Mesenchymal stem cell (in vitro differentiated cells and primary cell): Measurements from ENCODE around the gene PRELID1.

Experiments used
- DNase-seq: peaks from one replicate; pipeline ENCODE4 v3.0.0-alpha.2; 2013
- H2AFZ ChIP-seq: one replicate; pipeline ENCODE4 v1.6.1; 2013; ENCODE audit warnings: low read depth, mild to moderate bottlenecking, control low read depth, inconsistent platforms, low read length, moderate library complexity
- H2AK5ac ChIP-seq: 2 replicates; pipeline ENCODE4 v1.6.1; 2013; ENCODE audit warnings: low read length, moderate library complexity, mild to moderate bottlenecking, inconsistent platforms; ENCODE audit not compliant: severe bottlenecking
- H2BK120ac ChIP-seq: one replicate; pipeline ENCODE4 v1.6.1; 2013; ENCODE audit warnings: low read depth, mild to moderate bottlenecking, inconsistent platforms, low read length, moderate library complexity
- H2BK12ac ChIP-seq, 2 experiments: one replicate each; pipeline ENCODE4 v1.6.1; 2013; ENCODE audit warnings: inconsistent platforms in 2 of 2, low read length in 2 of 2, mild to moderate bottlenecking in 2 of 2, moderate library complexity in 2 of 2, control low read depth in 1 of 2
- H2BK15ac ChIP-seq: one replicate; pipeline ENCODE4 v1.6.1; 2013; ENCODE audit warnings: mild to moderate bottlenecking, low read depth, inconsistent platforms; ENCODE audit not compliant: poor library complexity, severe bottlenecking
- H2BK5ac ChIP-seq: 2 replicates; pipeline ENCODE4 v1.6.1; 2013; ENCODE audit warnings: low read depth, mild to moderate bottlenecking, low read length, control low read depth, inconsistent platforms; ENCODE audit not compliant: poor library complexity, severe bottlenecking
- H3K14ac ChIP-seq, 2 experiments: one replicate each; pipeline ENCODE4 v1.6.1; 2013; ENCODE audit warnings: inconsistent platforms in 2 of 2, low read length in 2 of 2, control low read depth in 1 of 2, mild to moderate bottlenecking in 1 of 2, moderate library complexity in 1 of 2
- H3K18ac ChIP-seq, 2 experiments: one replicate each; pipeline ENCODE4 v1.6.1; 2013; ENCODE audit warnings: inconsistent platforms in 2 of 2, low read length in 2 of 2, control low read depth in 1 of 2, low read depth in 1 of 2, mild to moderate bottlenecking in 1 of 2
- H3K23ac ChIP-seq, 2 experiments: one replicate each; pipeline ENCODE4 v1.6.1; 2013; ENCODE audit warnings: inconsistent platforms in 2 of 2, low read length in 2 of 2, mild to moderate bottlenecking in 2 of 2, moderate library complexity in 2 of 2, control low read depth in 1 of 2
- H3K27ac ChIP-seq: 2 replicates; pipeline ENCODE4 v1.5.1; 2013; ENCODE audit warnings: mild to moderate bottlenecking, moderate library complexity, low read length, control low read depth, inconsistent platforms; ENCODE audit not compliant: poor library complexity, severe bottlenecking
- H3K27me3 ChIP-seq, 2 experiments: 2 replicates each; pipeline versions ENCODE4 v1.6.1 to v1.7.0; 2013; ENCODE audit warnings: low read length in 2 of 2, mild to moderate bottlenecking in 2 of 2, moderate library complexity in 2 of 2, control low read depth in 1 of 2, inconsistent platforms in 1 of 2; ENCODE audit not compliant: control insufficient read depth in 1 of 2, insufficient read depth in 1 of 2
- H3K36me3 ChIP-seq, 2 experiments: 2 replicates each; pipeline versions ENCODE4 v1.6.1 to v1.7.0; 2013; ENCODE audit warnings: low read length in 2 of 2, control low read depth in 1 of 2, inconsistent platforms in 1 of 2, low read depth in 1 of 2, mild to moderate bottlenecking in 1 of 2; ENCODE audit not compliant: insufficient read depth in 2 of 2, control insufficient read depth in 1 of 2
- H3K4ac ChIP-seq, 2 experiments: one replicate each; pipeline ENCODE4 v1.6.1; 2013; ENCODE audit warnings: inconsistent platforms in 2 of 2, low read length in 2 of 2, mild to moderate bottlenecking in 2 of 2, moderate library complexity in 2 of 2, control low read depth in 1 of 2, low read depth in 1 of 2
- H3K4me1 ChIP-seq: 2 replicates; pipeline ENCODE4 v1.6.1; 2013; ENCODE audit warnings: low read depth, low read length, control low read depth; ENCODE audit not compliant: control insufficient read depth, insufficient read depth
- H3K4me2 ChIP-seq: 2 replicates; pipeline ENCODE4 v1.6.1; 2013; ENCODE audit warnings: low read length, mild to moderate bottlenecking, inconsistent platforms; ENCODE audit not compliant: poor library complexity, severe bottlenecking
- H3K4me3 ChIP-seq, 2 experiments: 2 replicates each; pipeline versions ENCODE4 v1.5.1 to v1.7.0; 2013; ENCODE audit warnings: low read length in 2 of 2, mild to moderate bottlenecking in 2 of 2, control low read depth in 1 of 2, low read depth in 1 of 2; ENCODE audit not compliant: insufficient read depth in 1 of 2
- H3K79me1 ChIP-seq: replicated peaks from 2 replicates; pipeline ENCODE4 v1.6.1; 2013; ENCODE audit warnings: mild to moderate bottlenecking, control low read depth, low read length, inconsistent platforms; ENCODE audit not compliant: poor library complexity, severe bottlenecking
- H3K9ac ChIP-seq: 2 replicates; pipeline ENCODE4 v1.7.0; 2013; ENCODE audit warnings: mild to moderate bottlenecking, low read length, moderate library complexity
- H3K9me3 ChIP-seq: 2 replicates; pipeline ENCODE4 v1.7.0; 2013; ENCODE audit warnings: mild to moderate bottlenecking, low read length; ENCODE audit not compliant: control insufficient read depth
- H4K8ac ChIP-seq: one replicate; pipeline ENCODE4 v1.6.1; 2013; ENCODE audit warnings: inconsistent platforms, mild to moderate bottlenecking, low read length, moderate library complexity
- H4K91ac ChIP-seq: one replicate; pipeline ENCODE4 v1.6.1; 2013; ENCODE audit warnings: mild to moderate bottlenecking, low read length, inconsistent platforms
- whole genome bisulfite sequencing: methylation state at CpG from one replicate; pipeline ENCODE4 v1.1.7; 2013; ENCODE audit warnings: mixed read lengths; 5-methylcytosine and 5-hydroxymethylcytosine counted together

PRELID1 gene

GRCh38 chr5:177261510-177261909, 42.1 kb upstream of the PRELID1 start:
- Histone ChIP-seq H3K4me1 (peaks cover 2% of the 10 kb centered on the region), H2BK5ac (no peak overlapping the region), H2BK12ac (no peak overlapping the region), H4K91ac (no peak overlapping the region), H3K27ac (no peak overlapping the region), H2AK5ac (no peak overlapping the region), H2AFZ (no peak overlapping the region), H3K14ac (no peak overlapping the region), H3K4ac (no peak overlapping the region), H3K4me3 (no peak overlapping the region), H2BK15ac (no peak overlapping the region), H3K36me3 (peaks cover 41 to 90% of the 10 kb centered on the region in 2 experiments), H3K9me3 (no peaks in the 10 kb centered on the region), H3K79me1 (peaks cover 25% of the 10 kb centered on the region), H3K18ac (no peak overlapping the region), H3K27me3 (no peaks in the 10 kb centered on the region), H4K8ac (no peak overlapping the region), H3K4me2 (no peak overlapping the region), H2BK120ac (no peak overlapping the region), H3K9ac (no peak overlapping the region), H3K23ac (no peak overlapping the region)
- no peak for DNase-seq
- WGBS, result 100% methylated on average over 1 of the region's 1 CpG

- Histone ChIP-seq H2BK15ac (no peak overlapping the region), H2BK5ac (no peak overlapping the region), H3K4me2 (no peak overlapping the region), H2BK12ac (no peak overlapping the region), H2BK120ac (no peak overlapping the region), H3K4me3 (no peak overlapping the region), H3K9me3 (no peaks in the 10 kb centered on the region), H3K79me1 (peaks cover 24% of the 10 kb centered on the region), H3K27me3 (no peaks in the 10 kb centered on the region), H2AK5ac (no peak overlapping the region), H3K36me3 (peaks cover 32 to 92% of the 10 kb centered on the region in 2 experiments), H3K4me1 (peaks cover 2% of the 10 kb centered on the region), H4K8ac (no peak overlapping the region), H3K27ac (no peak overlapping the region), H3K23ac (no peak overlapping the region), H3K18ac (no peak overlapping the region), H2AFZ (no peak overlapping the region), H3K14ac (no peak overlapping the region), H3K9ac (no peak overlapping the region), H4K91ac (no peak overlapping the region), H3K4ac (no peak overlapping the region)
- WGBS, result 100% methylated on average over 1 of the region's 1 CpG
- no peak for DNase-seq
Observed at GRCh38 chr5:177264178-177264577, 39.4 kb upstream of the PRELID1 start.

- no peak overlapping the region for H4K91ac ChIP-seq
- no peak overlapping the region for H3K4ac ChIP-seq
- H3K14ac ChIP-seq, result no peak overlapping the region
- peaks cover 30 to 92% of the 10 kb centered on the region in 2 experiments for H3K36me3 ChIP-seq
- H3K4me1 ChIP-seq, result peaks cover 2% of the 10 kb centered on the region
- H3K9ac ChIP-seq, result no peak overlapping the region
- H2AK5ac ChIP-seq, result no peak overlapping the region
- H2BK5ac ChIP-seq, result no peak overlapping the region
- no peak overlapping the region for H3K23ac ChIP-seq
- DNase-seq, result no peak
- no peaks in the 10 kb centered on the region for H3K9me3 ChIP-seq
- H3K79me1 ChIP-seq, result peaks cover 22% of the 10 kb centered on the region
- no peak overlapping the region for H2BK12ac ChIP-seq
- H3K4me2 ChIP-seq, result no peak overlapping the region
- WGBS, result 97% methylated on average over 16 of the region's 16 CpGs
- no peaks in the 10 kb centered on the region for H3K27me3 ChIP-seq
- no peak overlapping the region for H2BK120ac ChIP-seq
- H4K8ac ChIP-seq, result no peak overlapping the region
- no peak overlapping the region for H3K27ac ChIP-seq
- no peak overlapping the region for H2AFZ ChIP-seq
- H2BK15ac ChIP-seq, result no peak overlapping the region
- no peak overlapping the region for H3K18ac ChIP-seq
- no peak overlapping the region for H3K4me3 ChIP-seq
Observed at GRCh38 chr5:177265395-177265794, 38.2 kb upstream of the PRELID1 start.

- no peak overlapping the region for H3K23ac ChIP-seq
- H3K4me3 ChIP-seq, result no peak overlapping the region
- no peak overlapping the region for H3K9ac ChIP-seq
- no peak overlapping the region for H4K8ac ChIP-seq
- no peak overlapping the region for H2BK12ac ChIP-seq
- no peak overlapping the region for H3K27ac ChIP-seq
- no peak overlapping the region for H4K91ac ChIP-seq
- DNase-seq, result no peak
- peaks cover 30 to 91% of the 10 kb centered on the region in 2 experiments for H3K36me3 ChIP-seq
- no peak overlapping the region for H3K4ac ChIP-seq
- H2BK5ac ChIP-seq, result no peak overlapping the region
- no peak overlapping the region for H3K4me2 ChIP-seq
- no peak overlapping the region for H2BK120ac ChIP-seq
- H3K4me1 ChIP-seq, result peaks cover 4% of the 10 kb centered on the region
- no peak overlapping the region for H2AFZ ChIP-seq
- H3K18ac ChIP-seq, result no peak overlapping the region
- H3K27me3 ChIP-seq, result no peaks in the 10 kb centered on the region
- H3K79me1 ChIP-seq, result peaks cover 27% of the 10 kb centered on the region
- 92% methylated on average over 5 of the region's 7 CpGs for WGBS
- no peak overlapping the region for H2BK15ac ChIP-seq
- no peak overlapping the region for H2AK5ac ChIP-seq
- H3K14ac ChIP-seq, result no peak overlapping the region
- no peaks in the 10 kb centered on the region for H3K9me3 ChIP-seq
Observed at GRCh38 chr5:177269232-177269895, 34.2 kb upstream of the PRELID1 start.
